Dermis blood vessel endothelial cell (primary cell): ENCODE results near the gene PLS3. TPM values are rescaled to one million over a fixed set of nuclear protein-coding genes. Genes with fewer than 3 reads are reported as not detected.

Experiments used
- DNase-seq: peaks from one replicate; pipeline ENCODE4 v3.0.0; 2010
- total RNA-seq: library from RNA; depleted of rRNA; stranded (reverse); fragments of >200 nt; gene quantifications from 2 replicates; pipeline ENCODE4 v1.2.3, GENCODE V29; 2014

PLS3 gene
- total RNA-seq, 1 donor from 2014 or later, result 530 TPM

- no peak for DNase-seq
Measured at GRCh38 chrX:115696039-115696438, 135.1 kb downstream of the PLS3 start.

- DNase-seq, result no peak
Measured at GRCh38 chrX:115696939-115697338, 136.0 kb downstream of the PLS3 start.

- DNase-seq, result no peak
Measured at GRCh38 chrX:115697806-115698205, 136.8 kb downstream of the PLS3 start.
